LNCAP (cell line): Measurements from ENCODE around the gene SCGB1C1.

Experiments used
- CTCF ChIP-seq: fragments of 450-650 bp; IDR thresholded peaks from 2 replicates; pipeline ENCODE4 v1.5.1; 2017; ENCODE audit warnings: mild to moderate bottlenecking

The SCGB1C1 gene

DNA sequence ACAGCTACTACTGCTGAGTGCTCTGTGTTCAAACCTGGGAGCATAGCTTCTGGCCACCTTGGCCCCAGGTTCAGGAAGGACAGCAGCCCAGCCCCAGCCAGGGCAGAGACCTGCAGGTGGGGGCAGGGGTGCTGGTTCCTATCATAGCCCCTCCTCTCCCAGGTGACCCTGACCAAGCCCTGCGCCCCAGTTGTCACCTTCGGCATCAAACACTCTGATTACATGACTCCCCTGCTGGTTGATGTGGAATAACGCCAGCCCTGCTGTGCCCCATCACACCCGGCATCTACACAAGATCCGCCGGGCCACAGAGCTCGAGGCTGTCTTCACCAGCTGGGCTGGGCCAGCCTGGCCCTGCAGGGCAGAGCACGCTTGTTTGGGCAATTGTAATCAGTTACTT lies 6.9 kb downstream of the SCGB1C1 start:
- no peak for TF ChIP-seq CTCF

DNA sequence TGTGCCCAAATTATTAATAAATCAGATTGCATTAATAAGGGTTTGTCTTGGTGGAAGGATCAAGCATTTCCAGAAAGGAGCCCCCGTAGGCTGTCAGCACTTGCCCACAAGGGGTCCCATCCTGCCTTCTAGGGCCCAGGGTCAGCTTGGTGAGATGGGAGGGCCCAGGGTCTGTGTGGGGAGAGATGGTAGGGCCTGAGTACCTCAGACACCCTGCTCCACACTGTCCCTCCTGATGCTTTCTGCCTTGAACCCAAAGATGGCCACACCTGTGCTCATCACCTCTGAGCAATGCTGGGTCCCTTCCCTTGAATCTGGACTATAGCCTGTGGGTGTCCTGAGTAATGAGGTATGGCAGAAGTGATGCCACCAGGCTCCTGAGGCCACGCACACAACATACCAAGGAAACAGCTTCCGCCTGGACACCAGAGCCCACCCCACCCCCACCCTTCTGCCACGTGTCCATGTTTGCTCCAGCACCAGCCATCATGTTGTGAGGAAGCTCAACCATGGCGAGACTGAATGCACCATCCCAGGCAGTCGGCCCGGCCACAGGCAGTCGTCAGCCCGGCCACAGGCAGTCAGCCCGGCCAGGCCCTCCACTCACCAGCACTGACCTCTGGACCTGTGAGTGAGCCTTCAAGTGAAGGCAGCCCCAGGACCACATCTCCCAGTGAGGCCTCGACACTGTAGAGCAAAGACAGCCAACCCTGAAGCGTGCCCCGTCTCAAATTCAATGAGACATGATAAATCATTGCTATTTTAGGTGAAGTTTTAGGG lies 7.5 kb downstream of the SCGB1C1 start:
- TF ChIP-seq CTCF = no peak

DNA sequence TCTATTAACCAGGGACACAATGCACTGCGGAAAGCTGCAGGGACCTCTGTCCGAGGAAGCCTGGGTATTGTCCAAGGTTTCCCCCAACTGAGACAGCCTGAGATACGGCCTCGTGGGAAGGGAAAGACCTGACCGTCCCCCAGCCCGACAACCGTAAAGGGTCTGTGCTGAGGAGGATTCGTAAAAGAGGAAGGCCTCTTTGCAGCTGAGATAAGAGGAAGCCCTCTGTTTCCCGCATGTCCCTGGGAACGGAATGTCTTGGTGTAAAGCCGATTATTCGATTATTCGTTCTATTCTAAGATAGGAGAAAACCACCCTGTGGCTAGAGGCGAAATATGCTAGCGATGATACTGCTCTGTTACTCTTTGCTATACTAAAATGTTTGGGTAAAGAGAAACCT lies 9.1 kb downstream of the SCGB1C1 start:
- TF ChIP-seq CTCF = no peak

- no peak for TF ChIP-seq CTCF
Measured at GRCh38 chr11:202490-202889, 9.6 kb downstream of the SCGB1C1 start.

GRCh38 chr11:203056-203944 lies 10.4 kb downstream of the SCGB1C1 start:
- no peak for TF ChIP-seq CTCF

GRCh38 chr11:203945-204586 lies 11.2 kb downstream of the SCGB1C1 start:
- no peak for TF ChIP-seq CTCF

GRCh38 chr11:204587-205109 lies 11.8 kb downstream of the SCGB1C1 start:
- TF ChIP-seq CTCF = no peak
